Measurements from ENCODE around the gene SUN3. TPM values are rescaled to one million over a fixed set of nuclear protein-coding genes. Genes with fewer than 3 reads are reported as not detected.

SUN3 gene
- total RNA-seq, 1 experiment from 2014 or later: not detected

DNA sequence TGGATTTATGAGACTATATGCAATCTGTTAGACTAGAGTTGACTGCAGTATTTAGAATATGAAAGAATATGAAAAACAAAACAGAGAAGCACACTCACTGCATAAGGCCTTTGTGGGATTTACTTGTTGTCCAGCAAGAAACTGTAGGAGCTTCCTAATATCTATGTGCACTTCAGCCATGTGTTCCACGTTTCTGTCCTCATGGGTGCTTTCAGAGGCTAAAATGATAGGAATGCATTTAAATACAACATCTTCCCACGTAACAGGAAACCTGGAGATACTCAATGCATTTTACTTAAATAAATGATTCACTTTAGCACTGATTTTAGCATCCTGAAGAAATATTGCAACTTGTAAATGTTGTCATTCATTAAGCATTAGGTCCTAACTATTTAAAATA lies 61.2 kb downstream of the SUN3 start:
- H3K36me3 ChIP-seq (ENCODE audit: control insufficient read depth, insufficient read depth, low read length): peaks cover 3% of the 10 kb centered on the region; the same call in 1 of the 2 replicates
- Mint-ChIP-seq H3K27ac (ENCODE audit: unreplicated experiment) (no peak overlapping the region), H3K9me3 (ENCODE audit: unreplicated experiment) (no peaks in the 10 kb centered on the region), H3K36me3 (ENCODE audit: insufficient read depth, unreplicated experiment) (peaks cover 52% of the 10 kb centered on the region), H3K27me3 (ENCODE audit: insufficient read depth, unreplicated experiment) (no peaks in the 10 kb centered on the region), H3K4me1 (ENCODE audit: low read depth, unreplicated experiment) (peaks cover 6% of the 10 kb centered on the region), H3K4me3 (ENCODE audit: unreplicated experiment) (no peak overlapping the region)
- no TSS peak for BruUV-seq (replicated peaks)
- TF ChIP-seq, protein P1, sequence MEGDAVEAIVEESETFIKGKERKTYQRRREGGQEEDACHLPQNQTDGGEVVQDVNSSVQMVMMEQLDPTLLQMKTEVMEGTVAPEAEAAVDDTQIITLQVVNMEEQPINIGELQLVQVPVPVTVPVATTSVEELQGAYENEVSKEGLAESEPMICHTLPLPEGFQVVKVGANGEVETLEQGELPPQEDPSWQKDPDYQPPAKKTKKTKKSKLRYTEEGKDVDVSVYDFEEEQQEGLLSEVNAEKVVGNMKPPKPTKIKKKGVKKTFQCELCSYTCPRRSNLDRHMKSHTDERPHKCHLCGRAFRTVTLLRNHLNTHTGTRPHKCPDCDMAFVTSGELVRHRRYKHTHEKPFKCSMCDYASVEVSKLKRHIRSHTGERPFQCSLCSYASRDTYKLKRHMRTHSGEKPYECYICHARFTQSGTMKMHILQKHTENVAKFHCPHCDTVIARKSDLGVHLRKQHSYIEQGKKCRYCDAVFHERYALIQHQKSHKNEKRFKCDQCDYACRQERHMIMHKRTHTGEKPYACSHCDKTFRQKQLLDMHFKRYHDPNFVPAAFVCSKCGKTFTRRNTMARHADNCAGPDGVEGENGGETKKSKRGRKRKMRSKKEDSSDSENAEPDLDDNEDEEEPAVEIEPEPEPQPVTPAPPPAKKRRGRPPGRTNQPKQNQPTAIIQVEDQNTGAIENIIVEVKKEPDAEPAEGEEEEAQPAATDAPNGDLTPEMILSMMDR (IDR thresholded peaks at IDR 0.05; ENCODE audit: insufficient read depth in 1 of 2, low read depth in 1 of 2, low read length in 1 of 2, severe bottlenecking in 1 of 2, unreplicated experiment in 1 of 2): no peak
- DNase-seq: no peak
- ChIA-PET POLR2A (no interaction called here), CTCF (no interaction called here)
- no peaks in the 10 kb centered on the region for H3K4me1 ChIP-seq
- no peaks in the 10 kb centered on the region for H3K27me3 ChIP-seq (replicated peaks; ENCODE audit: control insufficient read depth, insufficient read depth, low read length)
- H3K9me3 ChIP-seq: no peaks in the 10 kb centered on the region
- H3K4me3 ChIP-seq (ENCODE audit: low read depth, low read length): no peak overlapping the region
- intact Hi-C loops (cut with micrococcal nuclease; ENCODE audit: unreplicated experiment): loop anchor here (1.0 to 2.0 kb wide), 2 partner anchors 115 to 701 kb away; no protein-coding TSS in a partner anchor

GRCh38 chr7:47967123-47967522 lies 61.8 kb downstream of the SUN3 start:
- peaks cover 6% of the 10 kb centered on the region for H3K4me1 Mint-ChIP-seq (ENCODE audit: low read depth, unreplicated experiment)
- CTCF ChIA-PET: interaction anchor here (0.6 kb wide), 1 partner anchor 645 kb away, joined by 3 read pairs; no protein-coding TSS in a partner anchor
- H3K27ac Mint-ChIP-seq (ENCODE audit: unreplicated experiment): no peak overlapping the region
- H3K4me1 ChIP-seq: no peaks in the 10 kb centered on the region
- DNase-seq: no peak
- TF ChIP-seq, protein P1 (IDR thresholded peaks at IDR 0.05; ENCODE audit: insufficient read depth in 1 of 2, low read depth in 1 of 2, low read length in 1 of 2, severe bottlenecking in 1 of 2, unreplicated experiment in 1 of 2): no peak
- no peaks in the 10 kb centered on the region for H3K27me3 Mint-ChIP-seq (ENCODE audit: insufficient read depth, unreplicated experiment)
- no peak overlapping the region for H3K4me3 Mint-ChIP-seq (ENCODE audit: unreplicated experiment)
- intact Hi-C loops (cut with micrococcal nuclease; ENCODE audit: unreplicated experiment): no loop called here
- POLR2A ChIA-PET: no interaction called here
- H3K4me3 ChIP-seq (ENCODE audit: low read depth, low read length): no peak overlapping the region
- peaks cover 4% of the 10 kb centered on the region; the same call in 1 of the 2 replicates for H3K36me3 ChIP-seq (ENCODE audit: control insufficient read depth, insufficient read depth, low read length)
- peaks cover 50% of the 10 kb centered on the region for H3K36me3 Mint-ChIP-seq (ENCODE audit: insufficient read depth, unreplicated experiment)
- no peaks in the 10 kb centered on the region for H3K27me3 ChIP-seq (replicated peaks; ENCODE audit: control insufficient read depth, insufficient read depth, low read length)
- no peaks in the 10 kb centered on the region for H3K9me3 ChIP-seq
- BruUV-seq (replicated peaks): no TSS peak
- H3K9me3 Mint-ChIP-seq (ENCODE audit: unreplicated experiment): no peaks in the 10 kb centered on the region

DNA sequence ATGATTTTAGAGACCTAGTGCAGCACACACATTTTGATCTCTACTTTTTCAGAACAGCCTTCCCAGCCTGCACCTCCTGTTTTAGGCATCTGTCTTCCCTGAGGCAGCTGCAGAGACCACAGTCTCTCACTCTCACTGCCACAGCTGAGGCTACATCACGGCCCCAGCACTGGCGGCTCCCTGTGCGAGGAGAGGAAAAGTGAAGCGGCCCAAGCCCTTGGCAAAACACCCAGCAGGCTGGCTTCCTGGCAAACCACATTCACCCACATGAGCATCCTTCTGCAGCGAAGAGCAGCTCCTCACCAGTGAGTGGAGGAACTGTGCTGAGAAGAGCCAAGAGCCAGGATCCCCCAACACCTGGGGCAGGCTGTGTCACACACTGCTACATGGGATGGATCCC lies 63.5 kb downstream of the SUN3 start:
- peaks cover 67% of the 10 kb centered on the region for H3K36me3 Mint-ChIP-seq (ENCODE audit: insufficient read depth, unreplicated experiment)
- Histone ChIP-seq H3K9me3 (no peaks in the 10 kb centered on the region), H3K36me3 (ENCODE audit: control insufficient read depth, insufficient read depth, low read length) (peaks cover 5% of the 10 kb centered on the region; the same call in 1 of the 2 replicates), H3K4me1 (no peaks in the 10 kb centered on the region), H3K27me3 (replicated peaks; ENCODE audit: control insufficient read depth, insufficient read depth, low read length) (no peaks in the 10 kb centered on the region), H3K4me3 (ENCODE audit: low read depth, low read length) (no peak overlapping the region)
- no peak for DNase-seq
- intact Hi-C loops (cut with micrococcal nuclease; ENCODE audit: unreplicated experiment): no loop called here
- H3K4me3 Mint-ChIP-seq (ENCODE audit: unreplicated experiment): no peak overlapping the region
- H3K27me3 Mint-ChIP-seq (ENCODE audit: insufficient read depth, unreplicated experiment): no peaks in the 10 kb centered on the region
- ChIA-PET CTCF (no interaction called here), POLR2A (no interaction called here)
- peaks cover 6% of the 10 kb centered on the region for H3K4me1 Mint-ChIP-seq (ENCODE audit: low read depth, unreplicated experiment)
- TF ChIP-seq, protein P1 (IDR thresholded peaks at IDR 0.05; ENCODE audit: insufficient read depth in 1 of 2, low read depth in 1 of 2, low read length in 1 of 2, severe bottlenecking in 1 of 2, unreplicated experiment in 1 of 2): no peak
- no peaks in the 10 kb centered on the region for H3K9me3 Mint-ChIP-seq (ENCODE audit: unreplicated experiment)
- BruUV-seq (replicated peaks): no TSS peak
- no peak overlapping the region for H3K27ac Mint-ChIP-seq (ENCODE audit: unreplicated experiment)

Data from Caco-2 (cell line).